22Rv1 (cell line): ENCODE data around the gene PXK.

ENCODE experiments used
- ZFX ChIP-seq: fragments of 450-650 bp; IDR thresholded peaks from 2 replicates; pipeline ENCODE4 v1.6.1; 2017; ENCODE audit warnings: antibody characterized with exemption, borderline replicate concordance
- TF ChIP-seq, protein P1 (sequence below): fragments of 450-650 bp; IDR thresholded peaks from 2 replicates; pipeline ENCODE4 v1.5.1; 2017; ENCODE audit warnings: mild to moderate bottlenecking

DNA sequence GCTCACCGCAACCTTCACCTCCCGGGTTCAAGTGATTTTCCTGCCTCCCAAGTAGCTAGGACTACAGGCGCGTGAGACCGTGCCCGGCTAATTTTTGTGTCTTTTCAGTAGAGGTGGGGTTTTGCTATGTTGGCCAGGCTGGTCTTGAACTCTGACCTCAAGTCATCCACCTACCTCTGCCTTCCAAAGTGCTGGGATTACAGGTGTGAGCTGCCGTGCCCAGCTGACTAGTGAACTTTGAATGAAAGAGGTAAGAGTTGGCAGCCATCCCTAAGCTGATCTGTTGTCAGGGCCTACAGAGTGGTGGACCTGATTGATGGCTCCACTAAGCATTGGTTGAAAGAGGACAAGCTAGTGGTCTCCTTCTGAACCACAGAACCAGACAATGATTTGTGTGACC is 15.3 kb downstream of the PXK start:
- TF ChIP-seq, protein P1, sequence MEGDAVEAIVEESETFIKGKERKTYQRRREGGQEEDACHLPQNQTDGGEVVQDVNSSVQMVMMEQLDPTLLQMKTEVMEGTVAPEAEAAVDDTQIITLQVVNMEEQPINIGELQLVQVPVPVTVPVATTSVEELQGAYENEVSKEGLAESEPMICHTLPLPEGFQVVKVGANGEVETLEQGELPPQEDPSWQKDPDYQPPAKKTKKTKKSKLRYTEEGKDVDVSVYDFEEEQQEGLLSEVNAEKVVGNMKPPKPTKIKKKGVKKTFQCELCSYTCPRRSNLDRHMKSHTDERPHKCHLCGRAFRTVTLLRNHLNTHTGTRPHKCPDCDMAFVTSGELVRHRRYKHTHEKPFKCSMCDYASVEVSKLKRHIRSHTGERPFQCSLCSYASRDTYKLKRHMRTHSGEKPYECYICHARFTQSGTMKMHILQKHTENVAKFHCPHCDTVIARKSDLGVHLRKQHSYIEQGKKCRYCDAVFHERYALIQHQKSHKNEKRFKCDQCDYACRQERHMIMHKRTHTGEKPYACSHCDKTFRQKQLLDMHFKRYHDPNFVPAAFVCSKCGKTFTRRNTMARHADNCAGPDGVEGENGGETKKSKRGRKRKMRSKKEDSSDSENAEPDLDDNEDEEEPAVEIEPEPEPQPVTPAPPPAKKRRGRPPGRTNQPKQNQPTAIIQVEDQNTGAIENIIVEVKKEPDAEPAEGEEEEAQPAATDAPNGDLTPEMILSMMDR, result no peak
- TF ChIP-seq ZFX, result no peak
